HG03280 (cell line): ENCODE results near the gene TRIM37.

Source experiments
- ATAC-seq: cut with Tn5 transposase; IDR thresholded peaks from one replicate; pipeline ENCODE4 v1.9.1; 2021; ENCODE audit warnings: mild to moderate bottlenecking, moderate library complexity; ENCODE audit not compliant: unreplicated experiment

TRIM37 gene

DNA sequence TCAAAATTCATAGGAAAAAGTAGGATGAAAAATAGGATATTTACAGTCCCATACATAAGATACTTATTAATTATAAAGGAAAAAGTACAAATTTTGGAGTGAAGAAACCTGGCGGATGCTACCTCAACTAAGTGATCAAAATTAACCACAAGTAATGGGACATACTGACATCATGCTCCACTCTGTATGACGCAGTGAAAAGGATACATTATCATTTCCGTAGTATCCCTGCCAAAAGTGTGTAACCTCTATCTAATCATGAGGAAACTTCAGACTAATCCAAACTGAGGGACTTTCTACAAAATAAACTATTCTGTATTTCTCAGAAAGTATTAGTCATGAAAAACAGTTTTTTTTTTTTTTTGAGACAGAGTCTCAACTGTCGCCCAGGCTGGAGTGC lies 60.5 kb downstream of the TRIM37 start:
- no peak for ATAC-seq

- no peak for ATAC-seq
Observed at GRCh38 chr17:59038734-59039133, 67.9 kb downstream of the TRIM37 start.

GRCh38 chr17:59037960-59038359 lies 68.7 kb downstream of the TRIM37 start:
- no peak for ATAC-seq

DNA sequence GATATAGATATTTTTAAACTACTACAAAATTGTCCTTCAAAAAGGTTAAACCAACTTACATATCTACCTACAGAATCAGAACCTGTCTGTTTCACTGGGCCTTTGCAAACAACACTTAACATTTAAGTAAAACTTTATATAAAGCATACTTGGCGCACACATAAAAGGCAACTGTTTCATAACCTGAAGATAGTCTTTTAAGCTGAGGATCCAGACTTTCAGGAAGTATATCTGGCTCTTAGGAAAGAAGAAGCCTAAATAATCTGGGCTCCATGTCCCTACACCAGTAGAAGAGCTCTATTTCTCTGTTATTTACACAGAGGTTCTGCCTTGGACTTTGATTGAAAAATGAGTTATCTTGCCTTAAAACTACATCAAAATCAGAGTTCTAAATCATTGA lies 75.9 kb downstream of the TRIM37 start:
- ATAC-seq = no peak

DNA sequence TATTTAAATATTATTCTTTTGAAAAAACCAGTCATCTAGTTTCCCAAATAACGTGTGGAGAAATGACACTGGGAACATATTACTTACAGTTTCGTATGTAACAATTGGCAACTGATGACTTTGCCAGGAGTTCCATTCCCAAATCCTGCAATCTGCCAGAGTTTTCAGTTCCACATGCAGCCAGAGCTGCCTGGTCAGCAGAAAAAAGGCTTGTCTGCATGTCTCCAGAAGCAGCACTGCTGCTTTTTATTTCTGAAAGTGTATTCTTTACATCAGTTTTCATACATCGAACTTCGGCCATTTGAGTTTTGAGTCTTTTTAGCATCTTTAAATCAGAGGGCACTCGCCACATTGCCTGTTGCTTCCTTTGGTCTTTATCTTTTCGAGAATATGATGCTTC lies 78.4 kb downstream of the TRIM37 start:
- no peak for ATAC-seq

DNA sequence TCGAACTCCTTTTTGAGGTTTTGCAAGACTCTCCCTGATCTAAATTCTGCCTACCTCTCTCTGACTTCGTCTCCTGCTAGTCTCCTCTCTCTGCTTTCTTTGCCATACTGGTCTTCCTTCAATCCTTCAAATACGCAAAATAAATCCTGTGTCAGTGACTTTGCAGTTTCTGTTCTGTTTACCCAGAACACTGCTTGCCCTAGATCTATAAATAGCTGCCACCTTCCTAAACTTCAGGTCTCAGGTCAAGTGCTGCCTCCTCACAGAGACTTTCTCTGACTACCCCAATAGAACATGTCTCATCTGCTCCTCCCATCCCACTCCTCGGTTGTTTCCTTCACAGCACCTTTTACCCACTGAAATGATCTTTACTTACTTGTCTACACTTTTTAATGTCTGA lies 78.9 kb downstream of the TRIM37 start:
- ATAC-seq = no peak

GRCh38 chr17:59026176-59026939 lies 80.3 kb downstream of the TRIM37 start:
- no peak for ATAC-seq

- no peak for ATAC-seq
Observed at GRCh38 chr17:59024916-59025315, 81.8 kb downstream of the TRIM37 start.

DNA sequence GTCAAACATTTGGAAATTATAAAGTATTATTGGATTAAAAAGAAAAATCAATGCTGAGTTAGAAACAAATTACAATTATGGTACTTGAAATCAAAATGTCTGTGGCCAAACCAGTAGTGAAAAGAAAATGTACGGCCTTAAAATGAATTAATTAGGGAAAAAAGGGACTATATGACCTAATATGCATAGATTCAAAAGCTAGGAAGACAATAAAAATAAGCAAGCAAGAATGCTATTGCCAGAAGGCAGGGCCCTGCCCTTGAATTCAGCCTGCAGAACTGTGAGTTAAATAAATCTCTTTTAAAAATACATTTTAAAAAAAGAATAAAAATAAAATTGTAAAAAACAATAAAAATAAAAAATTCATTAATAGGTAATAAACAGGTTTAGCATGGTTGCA lies 88.7 kb downstream of the TRIM37 start:
- ATAC-seq = no peak

- no peak for ATAC-seq
Observed at GRCh38 chr17:59011975-59012374, 94.7 kb downstream of the TRIM37 start.

DNA sequence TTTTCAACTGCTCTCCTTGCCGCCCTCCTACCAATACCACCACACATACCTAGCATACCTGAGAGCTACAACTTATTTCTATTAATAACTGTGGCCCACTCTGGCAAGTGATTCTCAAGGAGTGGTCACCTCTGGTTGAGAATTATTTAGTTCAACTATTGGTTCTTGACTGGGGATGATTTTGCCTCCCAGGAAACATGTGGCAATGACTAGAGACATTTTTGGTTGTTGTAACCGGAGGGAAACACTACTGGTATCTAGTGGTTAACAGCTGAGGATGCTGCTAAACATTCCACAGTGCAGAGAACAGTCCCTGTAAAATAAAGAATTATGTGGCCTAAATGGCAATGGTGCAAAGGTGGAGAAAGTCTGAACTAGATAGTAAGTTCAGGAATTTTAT lies 96.7 kb downstream of the TRIM37 start:
- ATAC-seq = no peak

DNA sequence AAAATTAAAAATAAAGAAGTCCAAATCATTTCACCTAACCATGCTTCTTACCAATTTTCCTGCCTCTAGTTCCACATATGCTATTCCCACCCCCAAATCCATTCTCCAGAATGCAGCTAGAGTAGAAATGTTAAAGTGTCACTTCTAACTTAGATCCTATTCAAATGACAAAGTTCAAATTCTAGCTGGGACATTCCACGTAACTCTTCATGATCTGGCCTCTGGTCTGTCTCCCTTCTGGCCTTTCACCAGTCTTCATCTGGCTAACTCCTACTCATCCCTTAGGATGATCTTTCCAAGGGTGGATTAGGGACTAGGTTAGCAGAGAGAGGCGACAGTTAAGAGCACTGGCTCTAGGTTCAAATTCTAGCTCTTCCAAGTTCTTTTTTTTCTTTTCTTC lies 97.9 kb downstream of the TRIM37 start:
- no peak for ATAC-seq

DNA sequence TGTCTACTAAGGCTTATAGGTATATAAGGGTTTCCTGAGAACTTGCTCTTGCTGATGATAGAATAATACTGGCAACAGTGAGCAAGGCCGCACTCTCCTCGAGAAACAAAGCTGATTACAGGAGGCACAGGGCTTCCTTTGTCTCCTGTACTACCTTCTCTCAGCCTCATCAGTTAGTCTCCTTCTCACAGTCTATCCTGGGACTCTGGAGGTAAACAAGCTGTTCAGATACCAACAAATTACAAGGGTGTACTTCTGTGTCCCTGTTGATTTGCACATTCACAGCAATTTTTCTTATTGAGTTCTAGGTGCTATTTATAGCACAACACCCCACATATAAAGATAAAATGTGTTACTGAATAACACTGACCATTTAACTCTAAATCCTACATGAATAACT lies 98.7 kb downstream of the TRIM37 start:
- no peak for ATAC-seq

- ATAC-seq = no peak
Observed at GRCh38 chr17:59004338-59005111, 102.2 kb downstream of the TRIM37 start.

GRCh38 chr17:59003860-59004259 lies 102.8 kb downstream of the TRIM37 start:
- no peak for ATAC-seq

DNA sequence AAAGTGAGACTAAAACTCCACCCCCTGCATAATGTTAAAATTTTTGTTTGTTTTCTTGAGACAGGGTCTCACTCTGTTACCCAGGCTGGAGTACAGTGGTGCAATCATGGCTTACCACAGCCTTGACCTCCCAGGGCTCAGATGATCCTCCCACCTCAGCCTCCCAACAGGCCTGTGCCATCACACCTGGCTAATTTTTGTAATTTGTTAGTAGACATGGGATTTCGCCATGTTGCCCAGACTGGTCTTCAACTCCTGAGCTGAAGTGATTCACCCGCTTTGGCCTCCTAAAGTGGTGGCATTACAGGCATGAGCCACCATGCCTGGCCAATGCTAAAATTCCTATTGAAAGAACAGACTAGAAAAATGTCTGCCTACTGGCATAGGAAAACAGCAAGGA lies 103.8 kb downstream of the TRIM37 start:
- ATAC-seq = no peak

- ATAC-seq = no peak
Observed at GRCh38 chr17:59002126-59002525, 104.6 kb downstream of the TRIM37 start.

DNA sequence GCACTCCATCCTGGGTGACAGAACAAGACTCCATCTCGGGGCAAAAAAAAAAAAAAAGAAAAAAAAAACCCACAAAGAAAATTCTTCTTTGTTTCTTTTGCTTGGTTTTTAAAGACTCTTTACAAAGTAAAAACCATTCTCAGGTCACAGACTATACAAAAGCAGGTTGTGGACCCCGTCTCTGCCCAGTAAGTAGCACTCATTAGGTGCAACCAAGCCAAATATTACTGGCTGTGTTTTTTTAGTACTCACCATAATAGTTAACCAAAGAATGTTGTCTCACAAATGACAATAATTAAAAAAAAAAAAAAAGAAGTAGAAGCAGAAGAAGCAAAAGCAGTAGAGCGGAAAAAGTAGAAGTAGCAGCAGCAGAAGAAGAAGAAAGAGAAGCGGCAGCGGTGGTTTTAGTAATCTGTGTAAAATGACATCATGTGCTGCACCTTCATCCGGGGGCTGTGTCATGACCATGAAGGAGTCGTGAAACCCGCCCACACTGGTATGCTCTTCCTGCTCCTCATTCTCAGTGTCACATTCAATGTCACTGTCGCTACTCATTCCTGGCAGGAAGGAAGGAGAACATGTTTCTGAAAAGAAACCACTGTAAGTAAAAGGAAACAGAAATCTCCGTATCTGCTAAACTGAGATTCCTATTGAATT lies 105.4 kb downstream of the TRIM37 start:
- peak; percentile 94 for ATAC-seq

- no peak for ATAC-seq
Observed at GRCh38 chr17:59000022-59000421, 106.7 kb downstream of the TRIM37 start.

DNA sequence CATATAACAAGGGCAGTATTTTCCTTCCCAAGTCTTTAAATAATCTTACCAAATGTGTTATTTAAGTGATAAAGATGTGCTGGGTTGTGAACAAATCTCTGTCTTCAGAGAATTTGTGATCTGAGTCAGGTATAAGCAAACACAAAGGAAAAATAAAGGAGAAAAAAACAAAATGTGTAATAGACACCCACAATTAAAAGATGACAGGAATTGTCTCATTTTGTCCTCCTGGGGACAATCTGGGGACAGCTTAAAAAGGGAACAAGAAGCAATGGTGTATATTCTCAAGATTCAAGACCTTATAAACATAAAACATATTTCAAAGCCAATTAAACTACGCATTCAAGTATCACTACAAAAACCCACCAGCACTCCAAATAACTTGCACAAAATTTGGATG lies 107.2 kb downstream of the TRIM37 start:
- ATAC-seq = no peak

DNA sequence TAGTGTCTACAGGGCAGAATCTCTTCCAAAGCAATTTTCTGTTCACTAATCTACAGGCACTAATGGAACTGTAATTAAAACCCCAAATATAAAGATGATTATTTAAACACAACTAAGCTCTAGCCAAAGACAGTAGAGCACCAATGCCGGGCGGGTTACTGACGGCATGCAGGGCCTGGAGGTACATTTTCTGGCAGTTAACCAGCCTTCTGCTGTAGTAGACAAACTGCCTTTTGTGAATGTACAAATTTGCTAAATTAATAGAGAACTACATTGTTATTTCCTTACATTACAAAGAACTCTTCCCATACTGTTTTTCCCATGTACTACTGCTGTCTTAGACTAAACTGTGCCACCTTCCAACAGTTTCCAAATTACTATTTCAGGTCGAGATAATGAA lies 107.8 kb downstream of the TRIM37 start:
- no peak for ATAC-seq
